ENCODE results near the gene AGPS.

AGPS gene

GRCh38 chr2:177556153-177556552 lies 163.6 kb downstream of the AGPS start:
- no peak for DNase-seq

- DNase-seq = no peak
Observed at GRCh38 chr2:177557794-177558193, 165.2 kb downstream of the AGPS start.

GRCh38 chr2:177559638-177560037 lies 167.1 kb downstream of the AGPS start:
- no peak for DNase-seq

- no peak for DNase-seq
Observed at GRCh38 chr2:177568390-177568789, 175.8 kb downstream of the AGPS start.

- DNase-seq = no peak
Observed at GRCh38 chr2:177568893-177569292, 176.3 kb downstream of the AGPS start.

GRCh38 chr2:177572236-177572671 lies 179.7 kb downstream of the AGPS start:
- DNase-seq = no peak

GRCh38 chr2:177573120-177573519 lies 180.5 kb downstream of the AGPS start:
- no peak for DNase-seq

- DNase-seq = no peak
Observed at GRCh38 chr2:177574356-177574755, 181.8 kb downstream of the AGPS start.

- no peak for DNase-seq
Observed at GRCh38 chr2:177575358-177575757, 182.8 kb downstream of the AGPS start.

GRCh38 chr2:177577075-177577474 lies 184.5 kb downstream of the AGPS start:
- DNase-seq = no peak

GRCh38 chr2:177578454-177578853 lies 185.9 kb downstream of the AGPS start:
- no peak for DNase-seq

GRCh38 chr2:177579486-177580036 lies 187.0 kb downstream of the AGPS start:
- no peak for DNase-seq

GRCh38 chr2:177582000-177582399 lies 189.4 kb downstream of the AGPS start:
- no peak for DNase-seq

- no peak for DNase-seq
Observed at GRCh38 chr2:177584030-177584692, 191.6 kb downstream of the AGPS start.

GRCh38 chr2:177585234-177585863 lies 192.8 kb downstream of the AGPS start:
- DNase-seq = peak; percentile 37

GRCh38 chr2:177586154-177586553 lies 193.6 kb downstream of the AGPS start:
- DNase-seq = no peak

- no peak for DNase-seq
Observed at GRCh38 chr2:177587371-177587770, 194.8 kb downstream of the AGPS start.

- no peak for DNase-seq
Observed at GRCh38 chr2:177588671-177589070, 196.1 kb downstream of the AGPS start.

GRCh38 chr2:177589186-177589585 lies 196.6 kb downstream of the AGPS start:
- DNase-seq = no peak

GRCh38 chr2:177592397-177592796 lies 199.8 kb downstream of the AGPS start:
- no peak for DNase-seq

- no peak for DNase-seq
Observed at GRCh38 chr2:177592945-177593344, 200.4 kb downstream of the AGPS start.

GRCh38 chr2:177593402-177593801 lies 200.8 kb downstream of the AGPS start:
- DNase-seq = no peak
